ENCODE results near the gene BNC2. TPM values are rescaled to one million over a fixed set of nuclear protein-coding genes. Genes with fewer than 3 reads are reported as not detected.

Gene BNC2
- total and polyA plus RNA-seq, 4 donors, result 0.96 to 23.2 (median 9.7) TPM

- peak; percentile 74 to 86 (median 82) for DNase-seq
- no peak for TF ChIP-seq CTCF (IDR thresholded peaks at IDR 0.05; ENCODE audit: control extremely low read depth, extremely low read depth)
- H3K27ac ChIP-seq (ENCODE audit: low read depth in 1 of 2, low read length in 1 of 2), result no peak overlapping the region
These were observed 181.0 kb downstream of the BNC2 start for GRCh38 chr9:16689351-16689938.

DNA sequence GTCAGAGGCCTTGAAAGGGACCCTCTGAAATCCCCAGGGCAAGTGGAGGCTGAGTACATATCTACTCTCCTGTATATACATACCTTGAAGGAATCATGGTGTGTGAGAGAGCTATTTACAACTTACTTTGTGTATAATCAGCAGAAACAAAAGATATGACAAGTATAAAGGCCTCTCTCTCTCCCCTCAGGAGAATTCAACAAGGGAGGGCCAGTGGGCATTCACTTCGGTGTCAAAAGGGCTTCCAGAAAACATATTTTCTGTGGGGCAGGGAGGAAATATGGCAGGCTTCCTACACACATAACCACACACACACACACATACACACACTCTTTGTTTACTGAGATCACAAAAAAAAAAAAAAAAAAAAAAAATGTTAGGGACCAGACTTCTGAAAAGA lies 181.7 kb downstream of the BNC2 start:
- Histone ChIP-seq H3K27ac (ENCODE audit: low read depth in 1 of 2, low read length in 1 of 2) (no peak overlapping the region), H3K36me3 (ENCODE audit: control insufficient read depth in 4 of 4, insufficient read depth in 4 of 4, low read length in 4 of 4) (no peaks in the 10 kb centered on the region), H3K9me3 (ENCODE audit: control insufficient read depth in 4 of 4, insufficient read depth in 3 of 4, low read length in 3 of 4) (no peaks in the 10 kb centered on the region), H3K27me3 (ENCODE audit: control insufficient read depth in 3 of 3, insufficient read depth in 3 of 3, low read length in 2 of 3) (no peaks in the 10 kb centered on the region), H3K4me1 (ENCODE audit: control insufficient read depth in 5 of 5, insufficient read depth in 5 of 5, low read length in 5 of 5) (peaks cover 0 to 20% (median 10%) of the 10 kb centered on the region in 5 donors), H3K4me3 (no peak overlapping the region), H3K9ac (ENCODE audit: insufficient read depth in 1 of 2, low read length in 2 of 2) (no peak overlapping the region)
- DNase-seq (peak; percentile 24 to 66 (median 55)), ATAC-seq (ENCODE audit: insufficient read depth, low FRiP score) (no peak)
- TF ChIP-seq CTCF (IDR thresholded peaks at IDR 0.05; ENCODE audit: control extremely low read depth, extremely low read depth), result no peak
- WGBS, 2 donors, result 47 to 48% methylated on average over 1 of the region's 1 CpG

More at GRCh38 chr9:16689351-16689938, 181.0 kb downstream of the BNC2 start:
- peaks cover 0 to 25% (median 12%) of the 10 kb centered on the region in 5 donors for H3K4me1 ChIP-seq (ENCODE audit: control insufficient read depth in 5 of 5, insufficient read depth in 5 of 5, low read length in 5 of 5)
- no peaks in the 10 kb centered on the region for H3K27me3 ChIP-seq (ENCODE audit: control insufficient read depth in 3 of 3, insufficient read depth in 3 of 3, low read length in 2 of 3)
- no peak overlapping the region for H3K4me3 ChIP-seq
- no peaks in the 10 kb centered on the region for H3K36me3 ChIP-seq (ENCODE audit: control insufficient read depth in 4 of 4, insufficient read depth in 4 of 4, low read length in 4 of 4)
- ATAC-seq (ENCODE audit: insufficient read depth, low FRiP score), result no peak
- H3K9me3 ChIP-seq (ENCODE audit: control insufficient read depth in 4 of 4, insufficient read depth in 3 of 4, low read length in 3 of 4), result no peaks in the 10 kb centered on the region
- H3K9ac ChIP-seq (ENCODE audit: insufficient read depth in 1 of 2, low read length in 2 of 2), result no peak overlapping the region
- WGBS, 2 donors, result 62 to 64% methylated on average over 5 of the region's 5 CpGs

DNA sequence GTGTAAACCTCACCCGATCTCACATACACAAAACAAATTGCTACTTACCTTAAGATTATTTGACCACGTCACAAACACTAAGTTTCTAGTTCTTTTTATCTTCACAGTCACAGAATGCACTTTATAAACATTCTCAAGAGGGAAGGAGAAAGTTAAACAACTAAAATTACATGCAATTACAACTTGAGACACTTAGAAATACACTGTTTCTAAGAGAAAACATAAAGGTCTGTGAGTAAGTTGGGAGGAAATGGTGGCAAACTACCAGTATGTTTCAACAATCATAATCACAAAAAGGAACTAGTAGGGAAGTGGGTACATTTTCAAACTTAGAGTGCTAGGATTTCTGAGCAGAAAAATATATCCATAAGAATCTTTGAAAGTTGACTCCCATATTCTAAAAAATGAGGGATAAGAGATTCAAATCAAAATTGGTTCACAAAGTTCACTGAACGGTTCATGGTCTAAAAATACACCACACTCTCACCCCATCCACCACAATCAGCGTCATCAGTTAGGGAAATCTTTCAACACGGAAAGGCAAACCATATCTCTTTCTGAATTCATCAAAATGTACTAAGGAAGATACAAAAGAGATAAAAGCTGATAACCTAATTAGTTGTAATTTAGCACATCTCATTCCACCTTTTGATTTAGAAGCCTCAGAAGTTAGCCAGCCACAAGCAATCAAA lies 182.6 kb downstream of the BNC2 start:
- Histone ChIP-seq H3K27me3 (ENCODE audit: control insufficient read depth in 3 of 3, insufficient read depth in 3 of 3, low read length in 2 of 3) (no peaks in the 10 kb centered on the region), H3K27ac (ENCODE audit: low read depth in 1 of 2, low read length in 1 of 2) (no peak overlapping the region), H3K4me3 (no peak overlapping the region), H3K36me3 (ENCODE audit: control insufficient read depth in 4 of 4, insufficient read depth in 4 of 4, low read length in 4 of 4) (no peaks in the 10 kb centered on the region), H3K4me1 (ENCODE audit: control insufficient read depth in 5 of 5, insufficient read depth in 5 of 5, low read length in 5 of 5) (peaks cover 0 to 20% (median 8%) of the 10 kb centered on the region in 5 donors), H3K9ac (ENCODE audit: insufficient read depth in 1 of 2, low read length in 2 of 2) (no peak overlapping the region), H3K9me3 (ENCODE audit: control insufficient read depth in 4 of 4, insufficient read depth in 3 of 4, low read length in 3 of 4) (no peaks in the 10 kb centered on the region)
- no peak for ATAC-seq (ENCODE audit: insufficient read depth, low FRiP score)
- DNase-seq, result peak in 1 of 3 donors; percentile 31
- TF ChIP-seq CTCF (IDR thresholded peaks at IDR 0.05; ENCODE audit: control extremely low read depth, extremely low read depth), result no peak
- 71 to 83% methylated on average over 5 of the region's 5 CpGs for WGBS, 2 donors
